ENCODE results near the gene UGT1A9.

Gene UGT1A9

DNA sequence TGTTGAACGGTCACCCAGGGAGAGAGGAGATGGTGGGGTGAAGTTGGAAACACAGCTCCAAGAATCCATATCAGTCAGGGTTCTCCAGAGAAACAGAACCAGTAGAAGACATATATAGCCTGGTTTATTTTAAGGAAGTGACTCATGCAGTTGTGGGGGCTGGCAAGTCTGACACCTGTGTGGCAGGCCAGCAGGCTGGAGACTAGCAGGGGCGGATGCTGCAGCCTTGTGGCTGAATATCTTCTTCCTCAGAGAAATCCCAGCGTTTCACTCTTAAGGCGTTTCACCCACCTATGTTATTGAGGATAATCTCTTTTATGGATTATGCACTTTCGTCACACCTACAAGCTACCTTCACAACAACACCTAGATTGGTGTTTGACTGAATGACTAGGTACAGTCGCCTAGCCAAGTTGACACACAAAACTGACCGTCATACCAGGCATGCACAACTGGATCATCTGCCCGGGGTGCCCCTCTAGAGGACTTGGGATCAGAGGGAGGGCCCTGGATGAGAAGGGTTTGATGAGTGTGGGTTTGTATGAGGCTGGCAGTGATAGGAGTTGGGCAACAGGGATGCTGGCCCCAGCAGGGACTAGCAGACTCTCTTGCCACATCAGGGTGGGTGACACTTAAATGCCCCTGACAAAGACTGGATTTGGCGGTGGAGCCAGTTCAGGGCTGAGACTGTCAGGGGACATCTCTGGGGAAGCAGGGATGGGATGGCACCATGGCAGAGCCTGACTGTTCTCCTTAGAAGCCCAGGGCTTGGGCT is 129.8 kb downstream of the UGT1A9 start:
- no peak for FAIRE-seq

DNA sequence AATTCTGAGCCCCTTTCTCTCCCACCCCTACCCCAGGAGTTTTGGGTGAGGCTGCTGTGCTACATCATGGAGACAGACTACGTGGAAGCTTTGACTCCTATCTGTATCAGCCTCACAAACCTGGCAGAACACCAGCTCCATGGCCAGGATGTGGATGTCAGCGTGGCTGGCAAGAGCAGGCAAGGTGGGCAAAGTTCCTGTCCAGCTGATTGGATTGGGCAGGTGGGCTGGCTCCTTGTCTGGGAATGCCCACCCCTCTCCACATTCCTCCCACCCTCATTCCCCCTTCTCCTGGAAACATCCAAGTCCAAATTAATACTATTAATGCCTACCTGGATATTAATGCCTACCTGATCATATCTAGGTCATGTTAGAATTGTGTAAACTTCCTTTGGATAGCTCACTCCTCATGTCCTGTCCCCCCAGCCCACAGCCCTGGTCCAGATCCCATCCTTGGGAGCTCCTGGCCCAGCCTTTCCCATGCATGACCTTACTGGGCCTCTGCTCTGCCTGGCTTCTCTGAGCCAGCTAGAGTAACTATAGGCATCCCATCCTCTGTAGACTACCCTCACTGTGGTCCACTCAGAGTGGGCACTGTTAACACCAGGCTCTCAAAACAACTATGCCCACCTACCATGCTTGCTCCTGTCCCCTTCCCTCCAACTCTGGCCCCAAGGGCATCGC is 130.6 kb downstream of the UGT1A9 start:
- FAIRE-seq = no peak

DNA sequence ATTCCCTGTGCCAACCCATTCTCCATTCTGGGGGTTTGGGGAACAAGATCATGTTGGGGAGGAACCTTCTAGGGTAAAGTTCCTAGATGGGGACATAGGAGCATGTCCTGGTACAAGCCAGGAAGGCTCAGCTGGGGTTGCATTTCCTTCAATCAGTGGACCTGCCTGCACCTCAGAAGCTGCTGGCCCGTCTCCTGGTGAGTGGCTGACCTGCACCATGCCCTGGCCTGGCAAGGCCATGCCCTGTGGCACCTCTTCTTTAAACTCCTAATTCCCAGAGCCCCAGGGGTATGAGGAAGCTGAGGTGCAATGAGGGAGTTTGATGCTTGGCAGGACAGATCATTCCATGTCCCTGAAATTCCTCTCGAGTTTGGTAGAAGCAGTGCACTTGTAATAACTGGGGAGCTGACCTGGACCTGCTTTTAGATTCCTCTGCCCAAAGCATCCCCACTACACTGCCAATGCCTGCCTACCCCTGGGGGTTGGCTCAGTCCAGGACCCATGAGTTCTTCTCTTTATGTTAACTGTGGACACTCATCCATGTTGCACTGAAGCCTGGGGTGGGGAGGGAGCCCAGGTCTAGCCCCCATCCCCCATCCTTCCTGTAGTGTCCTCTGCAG is 131.7 kb downstream of the UGT1A9 start:
- no peak for FAIRE-seq

DNA sequence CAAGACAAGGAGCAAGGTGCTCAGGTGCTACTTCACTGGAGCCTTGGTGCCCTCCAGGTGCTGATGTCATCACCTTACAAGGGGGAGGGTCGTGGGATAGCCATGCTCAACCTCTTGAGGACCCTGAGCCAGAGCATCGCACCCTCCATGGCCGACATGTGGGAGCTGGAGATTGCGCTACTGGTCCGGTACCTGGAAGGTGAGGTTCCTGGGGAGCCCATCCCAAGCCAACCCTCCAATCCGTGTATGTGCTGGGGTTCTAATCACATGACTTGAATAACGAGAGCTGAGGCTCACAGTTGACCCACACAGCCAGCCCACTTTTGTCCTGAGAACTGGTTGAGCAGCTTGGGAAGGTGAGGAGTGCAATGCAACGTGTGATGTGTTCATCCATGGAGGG is 132.3 kb downstream of the UGT1A9 start:
- no peak for FAIRE-seq

DNA sequence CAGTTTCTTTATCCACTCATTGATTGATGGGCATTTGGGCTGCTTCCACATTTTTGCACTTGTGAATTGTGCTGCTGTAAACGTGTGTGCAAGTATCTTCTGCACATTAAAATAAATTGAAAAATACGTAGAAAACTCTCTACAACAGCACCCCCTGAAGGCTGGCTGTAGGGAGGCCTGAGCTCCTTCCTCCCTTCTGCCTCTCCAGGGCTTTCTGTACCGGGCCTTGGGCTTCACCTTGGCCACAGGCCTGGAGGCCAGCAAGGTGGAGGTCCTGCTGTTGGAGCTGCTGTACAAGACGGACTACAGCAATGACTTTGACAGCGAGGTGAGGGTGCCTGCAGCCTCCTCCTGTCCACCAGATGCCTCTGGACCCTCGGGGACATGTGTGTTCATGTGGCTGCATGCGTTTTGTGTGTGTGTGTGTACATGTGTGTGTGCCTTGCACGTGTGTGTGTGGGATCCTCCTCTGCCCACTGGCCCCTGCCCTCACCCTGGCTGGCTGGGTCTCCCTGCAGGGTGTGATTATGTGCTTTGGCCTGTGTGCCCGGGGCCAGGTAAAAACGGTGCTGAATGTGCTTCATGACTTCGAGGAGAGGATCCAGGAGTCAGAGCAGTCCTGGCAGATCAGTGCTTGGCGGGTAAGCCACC is 135.6 kb downstream of the UGT1A9 start:
- FAIRE-seq = no peak

DNA sequence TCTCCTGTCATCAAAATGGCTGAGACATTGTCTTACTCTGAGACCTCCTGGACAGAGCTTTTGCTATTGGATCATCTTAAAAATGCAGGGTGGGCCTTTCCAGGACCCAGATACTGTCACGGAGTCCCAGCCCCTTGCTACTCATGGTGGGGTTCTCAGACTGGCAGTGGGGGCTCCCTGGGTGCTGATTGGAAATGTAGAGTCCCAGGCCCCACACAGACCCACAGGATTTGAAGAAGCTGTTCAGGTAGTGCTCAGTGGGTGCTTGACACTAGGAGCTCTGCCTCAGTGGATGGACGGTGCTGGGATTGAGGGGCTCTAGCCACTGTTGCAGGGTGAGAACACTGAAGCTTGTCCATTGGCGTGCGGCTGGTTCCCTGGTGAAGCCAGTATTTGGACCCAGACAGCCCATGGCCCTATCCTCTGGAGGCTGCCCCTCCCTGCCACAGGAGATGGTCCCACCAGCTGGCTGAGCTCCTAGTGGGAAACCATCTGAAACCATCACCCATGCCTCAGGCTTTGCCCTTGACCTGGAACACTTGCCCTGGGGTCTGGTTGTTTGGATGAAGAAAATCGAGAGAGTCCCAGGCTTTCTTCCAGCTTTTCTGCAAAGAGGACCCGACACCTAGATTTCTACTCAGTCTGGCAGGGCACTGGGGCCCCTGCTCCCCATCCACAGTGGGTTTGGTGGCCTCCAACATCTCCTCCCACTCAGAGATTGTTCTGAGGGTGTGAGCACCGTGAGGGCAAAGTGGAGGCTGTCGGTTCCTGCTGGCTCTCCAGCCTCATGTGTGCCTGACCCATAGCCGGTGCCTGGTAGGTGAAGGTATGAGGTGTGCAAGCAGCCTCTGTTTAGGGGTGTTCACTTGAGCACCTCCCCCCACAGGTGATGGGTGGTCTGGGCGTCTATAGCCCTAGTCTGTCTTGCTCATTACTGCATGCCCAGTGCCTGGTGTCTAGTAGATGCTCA is 136.6 kb downstream of the UGT1A9 start:
- FAIRE-seq = no peak

GRCh38 chr2:233810385-233810784 is 138.7 kb downstream of the UGT1A9 start:
- no peak for FAIRE-seq

- no peak for FAIRE-seq
Measured at GRCh38 chr2:233811087-233811486, 139.4 kb downstream of the UGT1A9 start.

DNA sequence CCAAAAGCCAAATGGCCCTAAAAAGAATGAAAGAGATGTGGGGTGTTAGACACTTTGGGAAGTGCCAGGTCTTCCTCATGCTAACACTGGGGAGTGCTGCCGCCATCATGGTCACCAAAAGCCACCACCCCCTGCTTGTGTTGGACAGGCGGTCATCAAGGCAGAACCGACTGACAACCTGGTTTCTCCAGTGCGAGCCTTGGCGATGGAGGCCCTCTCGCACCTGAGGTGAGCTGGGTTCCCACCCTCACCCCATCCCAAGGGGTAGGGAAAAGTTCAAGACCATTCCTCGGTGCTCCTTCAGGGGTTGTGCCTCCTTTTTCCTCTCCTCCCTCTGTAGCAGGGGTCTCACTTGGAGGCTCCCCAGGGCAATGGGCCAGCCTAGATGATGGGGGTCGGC is 140.0 kb downstream of the UGT1A9 start:
- no peak for FAIRE-seq

GRCh38 chr2:233813236-233814055 is 141.7 kb downstream of the UGT1A9 start:
- no peak for FAIRE-seq

DNA sequence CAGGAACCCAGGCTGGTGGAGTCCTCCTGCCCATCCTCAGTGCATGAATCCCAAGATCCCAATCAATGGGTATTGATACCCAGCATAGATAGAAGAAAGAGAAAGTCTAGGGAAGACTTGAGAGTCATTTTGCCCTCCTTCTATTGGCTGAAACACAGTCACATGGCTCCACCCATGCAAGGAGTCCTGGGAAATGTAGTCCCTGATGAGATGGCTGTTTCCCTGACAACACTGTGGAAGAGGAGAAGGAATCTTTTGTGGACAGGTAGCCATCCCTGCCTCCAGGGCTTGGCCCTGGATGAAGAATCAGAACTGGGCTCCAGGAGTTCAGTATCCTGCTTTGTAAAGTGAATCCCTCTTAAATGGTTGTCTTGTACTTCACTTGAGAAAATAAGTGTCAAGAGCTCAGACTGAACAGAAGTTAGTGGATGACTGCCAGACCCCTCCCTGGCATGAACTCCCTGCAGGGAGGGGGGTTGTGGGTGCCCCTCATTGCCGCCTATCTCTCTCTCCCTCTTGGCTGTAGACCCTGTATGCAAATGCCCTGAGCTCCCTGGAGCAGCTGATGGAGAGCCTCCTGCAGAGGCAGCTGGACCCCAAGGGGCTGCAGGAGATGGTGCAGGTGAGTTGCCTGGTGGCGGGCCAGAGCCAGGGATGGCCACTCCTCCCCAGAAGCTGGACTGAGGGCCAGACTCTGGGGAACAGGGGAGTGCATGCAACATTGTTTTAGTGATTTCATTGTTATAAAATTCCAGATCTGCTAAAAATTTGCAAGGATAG is 142.5 kb downstream of the UGT1A9 start:
- FAIRE-seq = no peak

- FAIRE-seq = no peak
Measured at GRCh38 chr2:233815861-233816260, 144.2 kb downstream of the UGT1A9 start.

- no peak for FAIRE-seq
Measured at GRCh38 chr2:233816334-233816733, 144.6 kb downstream of the UGT1A9 start.

GRCh38 chr2:233816771-233817170 is 145.1 kb downstream of the UGT1A9 start:
- no peak for FAIRE-seq

GRCh38 chr2:233817361-233817911 is 145.7 kb downstream of the UGT1A9 start:
- FAIRE-seq = no peak

DNA sequence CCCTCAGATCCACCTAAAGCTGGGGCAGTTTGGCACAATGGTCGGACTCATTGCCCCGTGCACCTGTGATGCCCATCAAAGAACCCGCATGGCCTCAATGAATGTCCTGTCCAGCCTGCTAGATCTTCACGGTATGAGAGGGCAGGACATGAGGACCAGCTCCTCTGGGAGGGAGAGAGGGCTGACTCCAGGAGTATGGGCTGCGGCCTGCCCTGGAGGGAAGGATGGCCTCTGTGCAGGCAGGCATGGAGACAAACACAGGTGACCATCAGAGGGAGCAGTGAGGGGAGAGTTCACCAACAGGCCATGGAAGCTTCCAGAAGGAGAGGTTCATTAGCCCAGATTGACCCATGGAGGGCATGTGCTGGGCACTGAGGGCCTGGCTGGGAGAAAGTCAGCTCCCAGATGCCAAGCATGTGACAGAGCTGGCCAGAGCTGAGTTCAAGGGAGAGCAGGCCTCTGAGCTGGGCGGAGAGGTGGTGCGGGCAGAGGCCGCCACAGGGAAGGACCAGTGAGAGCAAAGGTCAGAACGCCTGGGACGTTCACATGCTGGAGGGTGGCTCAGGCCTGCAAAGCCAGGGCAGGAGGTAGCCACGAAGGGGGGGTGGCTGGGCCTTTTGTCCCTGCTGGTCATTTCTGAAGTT is 146.4 kb downstream of the UGT1A9 start:
- no peak for FAIRE-seq

DNA sequence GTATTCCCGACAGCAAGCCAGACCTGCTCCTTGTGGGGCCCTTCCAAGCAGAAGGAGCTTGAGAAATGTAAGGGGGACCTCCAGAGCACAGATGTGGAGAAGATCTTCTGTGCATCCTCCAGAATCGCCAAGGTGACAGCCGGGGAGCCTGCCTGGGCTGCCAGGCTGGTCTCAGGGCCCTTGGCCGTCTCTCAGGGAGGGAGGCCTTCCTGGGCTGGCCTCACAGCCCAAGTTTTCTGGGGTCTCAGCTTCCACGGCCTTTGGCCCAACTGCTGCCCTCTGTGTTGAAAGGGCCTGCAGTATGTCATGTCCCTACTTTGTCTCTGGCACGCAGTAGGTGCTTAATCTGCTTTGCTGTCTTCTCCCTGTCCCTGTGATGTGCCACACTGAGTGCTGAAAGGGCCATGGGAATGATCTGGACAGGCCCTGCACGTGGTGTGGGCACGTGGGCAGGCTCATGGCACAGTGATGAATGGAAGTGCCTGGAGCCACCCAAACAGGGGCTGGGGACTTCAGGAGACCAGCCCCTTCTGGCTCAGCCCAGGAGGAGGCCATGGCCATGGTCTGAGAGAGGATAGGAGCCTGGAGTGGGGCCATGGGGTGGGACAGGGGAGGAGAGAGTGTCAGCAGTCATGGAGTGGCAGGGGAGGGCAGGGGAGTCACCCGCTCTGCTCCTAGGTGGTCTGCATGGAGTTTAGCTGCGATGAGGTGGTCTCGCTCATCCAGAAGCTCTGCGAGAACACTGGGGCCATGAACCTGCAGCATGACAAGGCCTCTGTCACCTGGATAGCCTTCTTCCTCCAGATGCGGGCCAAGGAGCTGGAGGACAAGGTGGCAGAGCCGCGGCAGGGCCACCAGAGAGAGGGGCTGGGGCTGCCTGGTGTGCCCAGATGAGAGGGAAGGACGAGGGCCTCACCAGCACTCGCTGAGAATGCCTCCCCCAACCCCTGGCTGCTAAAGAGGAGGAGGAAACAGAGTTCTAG is 147.2 kb downstream of the UGT1A9 start:
- no peak for FAIRE-seq

Measured in TTC549 (cell line).